Adrenal gland (tissue), 5 donors: ENCODE data around the gene HIP1.

Experiments
- POLR2A ChIP-seq, 2 donors: fragments of 450-650 bp; IDR thresholded peaks; one replicate each; pipeline ENCODE4 v1.6.1; 2017; ENCODE audit warnings: antibody characterized with exemption in 2 of 2, mild to moderate bottlenecking in 2 of 2, moderate library complexity in 1 of 2
- TF ChIP-seq, protein P1 (sequence below), 6 experiments: fragments of 450-650 bp in 4 of 6; fragments of 200-600 bp in 2 of 6; sonication (generic) in 1 of 6; IDR thresholded peaks; 1 replicate in 5 of 6; 2 replicates in 1 of 6; pipeline versions ENCODE4 v1.5.1 to v1.8.0; 2016 to 2021; ENCODE audit warnings: antibody characterized with exemption in 6 of 6, mild to moderate bottlenecking in 2 of 6, moderate library complexity in 1 of 6
- donor health status: DM: no; HTN: no; CAD: no.

DNA sequence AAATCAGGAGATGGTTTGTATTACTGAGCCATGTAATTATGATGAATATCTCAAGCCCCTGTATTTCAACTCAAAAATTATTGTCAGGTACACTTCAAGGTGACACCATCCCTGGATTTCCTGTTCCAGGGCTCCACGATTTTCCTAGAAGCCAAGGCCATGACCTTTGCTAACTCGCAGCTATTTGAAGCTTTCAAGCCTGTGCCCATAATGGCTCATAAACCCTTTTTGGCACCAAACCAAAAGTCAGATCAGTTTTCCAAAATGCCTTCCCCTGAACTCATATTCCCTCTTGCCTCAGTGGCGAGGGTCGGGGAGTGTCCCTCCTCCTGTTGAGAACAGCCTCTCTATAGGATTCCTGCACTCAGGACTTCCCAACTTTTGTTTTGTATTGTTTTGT is 70.8 kb downstream of the HIP1 start:
- TF ChIP-seq, protein P1, sequence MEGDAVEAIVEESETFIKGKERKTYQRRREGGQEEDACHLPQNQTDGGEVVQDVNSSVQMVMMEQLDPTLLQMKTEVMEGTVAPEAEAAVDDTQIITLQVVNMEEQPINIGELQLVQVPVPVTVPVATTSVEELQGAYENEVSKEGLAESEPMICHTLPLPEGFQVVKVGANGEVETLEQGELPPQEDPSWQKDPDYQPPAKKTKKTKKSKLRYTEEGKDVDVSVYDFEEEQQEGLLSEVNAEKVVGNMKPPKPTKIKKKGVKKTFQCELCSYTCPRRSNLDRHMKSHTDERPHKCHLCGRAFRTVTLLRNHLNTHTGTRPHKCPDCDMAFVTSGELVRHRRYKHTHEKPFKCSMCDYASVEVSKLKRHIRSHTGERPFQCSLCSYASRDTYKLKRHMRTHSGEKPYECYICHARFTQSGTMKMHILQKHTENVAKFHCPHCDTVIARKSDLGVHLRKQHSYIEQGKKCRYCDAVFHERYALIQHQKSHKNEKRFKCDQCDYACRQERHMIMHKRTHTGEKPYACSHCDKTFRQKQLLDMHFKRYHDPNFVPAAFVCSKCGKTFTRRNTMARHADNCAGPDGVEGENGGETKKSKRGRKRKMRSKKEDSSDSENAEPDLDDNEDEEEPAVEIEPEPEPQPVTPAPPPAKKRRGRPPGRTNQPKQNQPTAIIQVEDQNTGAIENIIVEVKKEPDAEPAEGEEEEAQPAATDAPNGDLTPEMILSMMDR (IDR thresholded peaks at IDR 0.05): no peak
- TF ChIP-seq POLR2A (IDR thresholded peaks at IDR 0.05): no peak
